GM18507 (cell line): ENCODE measurements around the gene GFPT2.

Experiments
- DNase-seq: peaks from one replicate; pipeline ENCODE4 v3.0.0; 2011; ENCODE audit warnings: low read depth; ENCODE audit not compliant: insufficient read length; ENCODE audit errors: extremely low spot score
- FAIRE-seq: peaks from 2 replicates; lab custom pipeline; 2011; peaks lifted over from hg19 to GRCh38; lab: Jason Lieb, UNC

Gene GFPT2

DNA sequence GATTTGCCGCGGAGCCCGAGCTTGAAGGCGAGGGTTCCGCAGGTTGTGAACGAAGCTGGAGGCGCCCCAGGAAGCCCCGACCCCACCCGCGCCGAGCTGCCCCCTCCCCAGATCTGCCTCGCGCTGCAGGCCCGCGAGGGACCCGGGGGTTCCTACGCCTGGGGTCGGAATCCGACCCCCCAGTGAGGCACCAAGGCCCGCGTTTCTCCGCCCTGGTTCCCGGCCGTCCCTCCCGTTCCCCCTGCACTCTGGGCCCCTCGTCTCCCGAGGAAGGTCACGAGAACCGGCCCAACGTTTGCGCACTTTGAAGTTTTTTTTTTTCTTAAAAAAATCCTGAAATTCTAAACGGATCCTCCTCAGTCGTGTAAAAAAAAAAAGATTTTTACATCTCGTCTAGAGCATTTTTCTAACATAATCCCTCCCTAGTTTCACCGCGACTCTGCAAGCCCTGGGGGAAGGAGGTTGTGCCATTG, 880 bp upstream of the GFPT2 start:
- FAIRE-seq = no peak
- no peak for DNase-seq

DNA sequence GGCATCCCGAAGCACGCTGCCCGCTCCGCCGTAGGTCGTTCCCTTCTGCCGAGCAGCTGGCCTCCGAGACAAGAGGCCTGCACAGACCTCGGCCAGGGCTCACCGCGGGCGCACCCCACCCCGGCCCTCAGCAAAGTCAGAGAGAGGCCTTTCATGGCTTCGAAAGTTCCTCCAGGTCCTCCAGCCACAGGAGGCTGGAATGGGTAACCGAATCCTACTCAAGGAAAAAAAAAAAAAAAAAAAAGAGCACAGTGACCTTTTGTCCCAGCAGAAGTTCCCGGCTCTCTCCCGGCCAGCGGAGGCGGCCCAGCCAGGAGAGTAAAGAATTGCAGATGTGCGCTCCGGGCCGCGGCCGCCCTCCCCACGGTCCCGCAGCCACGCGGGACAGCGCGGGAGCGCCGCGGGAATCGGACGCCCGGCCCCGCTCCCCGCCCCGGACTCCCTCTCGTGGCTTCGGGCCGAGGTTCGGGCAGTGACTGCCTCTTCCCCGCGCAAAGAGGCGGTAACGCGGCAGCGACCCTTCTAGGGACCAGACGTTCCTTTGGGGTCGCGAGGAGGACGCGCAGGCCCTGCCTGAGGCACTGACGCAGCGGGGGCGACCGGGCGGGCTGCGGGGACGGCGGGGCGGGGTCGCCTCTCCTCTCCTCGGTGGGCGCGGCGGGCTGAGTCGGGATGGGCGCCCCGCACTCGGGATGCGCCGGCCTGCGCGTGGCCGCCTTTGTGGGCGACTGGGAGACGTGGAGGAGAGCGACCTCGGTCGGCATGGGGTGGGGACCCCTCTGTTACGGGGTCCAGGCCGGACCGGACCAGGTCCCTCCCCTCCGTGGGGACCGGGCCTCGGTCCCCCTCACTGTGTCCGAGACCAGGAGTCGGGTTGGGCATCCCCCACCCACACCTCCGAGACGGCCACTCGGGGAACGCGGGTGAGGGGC, 754 bp downstream of the GFPT2 start:
- DNase-seq = no peak
- no peak for FAIRE-seq

DNA sequence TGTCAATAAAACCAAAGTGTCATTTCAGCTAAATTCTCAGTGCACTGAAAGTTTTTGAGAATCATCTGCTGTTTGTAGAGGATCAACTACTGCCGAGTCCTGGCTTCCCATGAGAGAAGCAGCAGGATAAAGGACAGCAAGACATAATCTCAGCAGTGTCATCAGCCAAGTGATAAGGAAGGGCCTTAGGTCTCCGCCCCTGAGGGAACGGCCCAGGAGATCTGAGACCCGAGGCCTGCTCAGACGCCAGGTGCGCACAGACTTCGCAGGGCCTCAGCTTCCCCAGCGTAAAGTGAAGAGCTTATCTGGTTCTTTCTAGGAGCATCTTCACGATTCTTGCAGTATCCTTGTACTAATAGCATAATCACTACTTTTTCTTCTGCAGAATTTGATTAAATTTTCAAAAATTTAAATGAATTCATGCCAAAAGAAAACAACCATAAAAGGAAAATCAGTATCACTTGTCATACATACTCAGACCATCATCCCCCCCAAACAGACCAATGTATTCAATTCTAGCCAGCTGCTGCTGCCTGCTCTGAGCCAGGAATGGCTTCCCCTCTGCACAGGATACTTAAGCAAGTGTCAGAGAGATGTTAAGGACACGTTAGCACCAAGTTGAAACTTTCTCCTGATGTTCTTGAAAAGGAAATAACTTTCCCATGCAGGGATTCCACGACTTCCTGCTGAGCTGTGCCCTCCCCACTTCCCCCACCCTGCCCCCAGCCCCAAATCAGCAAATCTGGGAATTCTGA, 2.2 kb downstream of the GFPT2 start:
- no peak for FAIRE-seq
- no peak for DNase-seq

DNA sequence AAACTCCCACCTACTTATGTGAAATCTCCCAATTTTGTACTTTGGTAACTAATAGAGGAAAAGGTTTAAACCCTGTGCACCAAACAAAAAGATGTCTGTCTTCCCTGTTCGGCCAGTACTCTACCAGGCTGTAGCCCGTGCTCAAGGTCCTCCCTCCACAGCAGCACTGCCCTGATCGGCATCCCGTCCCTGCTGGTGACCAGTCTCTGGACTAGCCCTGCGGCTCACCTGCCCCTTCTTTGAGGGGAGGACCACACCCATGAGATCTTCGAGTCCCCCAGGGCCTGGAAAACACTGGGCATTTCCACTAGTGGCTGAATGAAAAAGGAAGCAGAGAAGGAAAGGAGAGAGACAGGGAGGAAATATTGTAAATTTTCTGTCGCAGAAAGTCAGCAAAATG, 2.8 kb downstream of the GFPT2 start:
- DNase-seq = no peak
- no peak for FAIRE-seq

DNA sequence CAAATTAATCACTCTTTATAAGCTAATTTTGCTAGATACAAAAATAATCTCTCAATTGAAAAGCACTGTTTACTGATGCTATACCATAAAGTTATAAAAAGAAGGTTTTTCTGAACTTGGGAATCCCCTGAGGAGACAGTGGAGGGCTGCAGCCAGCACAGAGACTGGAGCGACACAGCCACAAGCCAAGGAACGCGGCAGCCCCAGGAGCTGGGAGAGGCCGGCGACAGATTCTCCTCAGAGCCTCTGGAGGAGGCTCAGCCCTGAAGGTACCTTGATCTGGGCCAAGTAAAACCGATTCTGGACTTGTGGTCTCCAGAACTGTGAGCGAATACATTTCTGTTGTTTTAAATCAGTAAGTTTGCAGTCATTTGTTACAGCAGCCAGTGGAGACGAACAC, 3.7 kb downstream of the GFPT2 start:
- no peak for FAIRE-seq

DNA sequence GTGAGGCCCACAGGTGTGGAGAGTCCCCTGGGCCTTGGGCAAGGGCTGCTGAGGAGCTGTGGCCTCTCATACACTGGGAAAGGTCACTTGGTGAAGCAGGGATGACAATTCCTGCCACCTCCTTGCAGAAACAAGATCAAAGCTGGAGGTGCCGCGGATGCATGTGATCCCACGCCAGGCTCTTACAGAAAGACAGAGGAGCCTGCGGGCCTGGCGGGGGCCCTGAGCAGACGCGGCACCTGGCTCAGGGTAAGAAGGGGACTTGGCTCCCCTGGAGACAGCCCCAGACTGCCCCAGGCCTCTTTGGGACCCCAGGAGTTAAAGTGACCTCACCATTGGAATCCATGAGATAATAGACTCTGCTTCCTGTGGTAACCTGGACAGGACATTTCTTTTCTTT, 4.8 kb downstream of the GFPT2 start:
- no peak for FAIRE-seq
- no peak for DNase-seq

More for the DNA sequence above, 3.7 kb downstream of the GFPT2 start:
- DNase-seq = no peak

DNA sequence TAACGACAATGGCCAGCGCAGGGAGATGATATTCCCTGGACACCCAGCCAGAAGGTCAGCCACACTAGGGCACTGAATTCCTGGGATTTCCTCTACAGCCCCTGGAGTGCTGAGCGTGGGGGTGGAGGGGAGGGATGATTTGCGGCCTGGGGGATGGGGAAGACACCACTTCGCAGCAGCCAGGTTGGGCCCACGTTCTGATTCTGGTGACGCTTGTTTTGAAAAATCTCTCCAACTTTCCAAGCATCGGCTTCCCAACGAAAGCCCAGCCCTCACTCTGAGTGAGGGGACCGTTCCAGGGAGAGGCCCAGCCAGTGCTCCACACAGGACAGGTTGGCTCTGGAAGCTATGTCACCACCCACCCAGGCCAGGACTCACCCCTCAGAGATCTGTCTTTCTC, 5.4 kb downstream of the GFPT2 start:
- DNase-seq (no peak), FAIRE-seq (no peak)

DNA sequence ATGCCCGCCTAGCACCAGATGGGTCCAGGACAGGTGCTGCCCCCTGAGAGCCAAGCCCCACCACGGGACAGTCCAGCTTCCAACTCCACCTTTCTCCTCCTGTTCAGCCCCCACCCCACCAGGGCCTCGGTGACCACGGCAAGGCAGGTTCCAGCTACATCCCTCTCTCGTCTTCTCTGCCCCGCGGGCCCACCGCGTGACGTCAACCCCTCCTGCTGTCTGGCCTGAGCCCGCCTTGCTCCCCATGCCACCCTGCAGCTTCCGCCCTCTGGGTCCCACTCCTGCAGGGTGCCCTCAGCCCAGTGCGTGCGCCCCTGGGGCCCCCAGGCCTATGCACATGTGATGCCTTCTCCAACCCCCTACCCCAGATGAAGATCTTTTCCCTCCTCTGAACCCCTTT, 6.8 kb downstream of the GFPT2 start:
- FAIRE-seq (no peak), DNase-seq (no peak)

DNA sequence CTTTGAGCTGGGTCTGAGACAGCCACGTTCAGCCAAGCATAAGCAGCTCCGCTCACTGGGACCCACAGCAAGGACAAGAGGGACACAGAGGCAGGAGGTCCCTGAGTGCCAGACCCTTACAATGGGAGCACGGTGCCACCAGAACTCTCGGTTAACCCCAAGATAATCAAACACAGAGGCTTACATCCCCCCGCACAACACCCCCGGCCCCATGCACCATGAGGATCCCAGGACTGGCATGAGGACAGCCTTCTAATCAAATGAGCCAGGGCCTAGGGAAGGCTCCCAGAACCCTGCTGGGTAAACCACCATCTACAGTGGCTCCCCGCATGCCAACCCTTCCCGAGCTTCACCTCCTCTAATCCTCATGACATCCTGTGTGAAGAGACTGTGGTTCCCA, 7.4 kb downstream of the GFPT2 start:
- FAIRE-seq = no peak
- no peak for DNase-seq

DNA sequence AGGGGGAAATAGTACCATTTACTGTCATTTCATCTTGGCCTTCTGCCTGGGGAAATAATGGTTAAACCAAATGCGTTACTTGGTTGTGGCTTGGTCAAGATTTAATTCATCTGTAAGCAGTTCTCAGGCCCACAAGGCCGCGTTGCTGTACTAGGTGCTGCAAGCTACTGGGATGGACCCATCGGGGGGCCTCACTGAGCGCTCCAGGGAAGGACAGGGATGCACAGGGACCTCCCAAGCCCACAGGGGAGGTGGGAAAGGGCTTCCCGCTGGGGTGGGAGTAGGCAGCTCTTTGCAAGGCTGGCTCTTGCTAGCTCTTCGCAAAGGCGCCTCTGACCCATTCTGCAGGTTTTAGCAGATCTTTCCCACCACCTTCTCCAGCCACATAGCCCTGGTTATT, 8.0 kb downstream of the GFPT2 start:
- FAIRE-seq = no peak

DNA sequence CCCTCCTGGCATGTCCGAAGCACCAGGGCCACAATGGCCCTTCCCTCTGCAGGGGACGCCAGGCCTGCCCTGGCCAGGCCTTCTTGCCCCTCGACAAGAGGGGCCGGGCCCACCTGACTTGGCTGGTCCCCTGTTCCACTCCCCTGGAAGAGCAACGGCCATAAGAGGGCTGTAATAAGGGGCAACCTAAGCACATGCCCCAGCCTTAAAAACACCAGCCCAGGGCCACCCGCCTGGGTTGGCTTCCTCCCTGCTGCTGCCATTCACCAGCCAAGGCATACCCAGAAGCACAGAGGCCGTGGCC, 8.5 kb downstream of the GFPT2 start:
- FAIRE-seq (no peak), DNase-seq (no peak)

More for the DNA sequence above, 8.0 kb downstream of the GFPT2 start:
- DNase-seq = no peak

DNA sequence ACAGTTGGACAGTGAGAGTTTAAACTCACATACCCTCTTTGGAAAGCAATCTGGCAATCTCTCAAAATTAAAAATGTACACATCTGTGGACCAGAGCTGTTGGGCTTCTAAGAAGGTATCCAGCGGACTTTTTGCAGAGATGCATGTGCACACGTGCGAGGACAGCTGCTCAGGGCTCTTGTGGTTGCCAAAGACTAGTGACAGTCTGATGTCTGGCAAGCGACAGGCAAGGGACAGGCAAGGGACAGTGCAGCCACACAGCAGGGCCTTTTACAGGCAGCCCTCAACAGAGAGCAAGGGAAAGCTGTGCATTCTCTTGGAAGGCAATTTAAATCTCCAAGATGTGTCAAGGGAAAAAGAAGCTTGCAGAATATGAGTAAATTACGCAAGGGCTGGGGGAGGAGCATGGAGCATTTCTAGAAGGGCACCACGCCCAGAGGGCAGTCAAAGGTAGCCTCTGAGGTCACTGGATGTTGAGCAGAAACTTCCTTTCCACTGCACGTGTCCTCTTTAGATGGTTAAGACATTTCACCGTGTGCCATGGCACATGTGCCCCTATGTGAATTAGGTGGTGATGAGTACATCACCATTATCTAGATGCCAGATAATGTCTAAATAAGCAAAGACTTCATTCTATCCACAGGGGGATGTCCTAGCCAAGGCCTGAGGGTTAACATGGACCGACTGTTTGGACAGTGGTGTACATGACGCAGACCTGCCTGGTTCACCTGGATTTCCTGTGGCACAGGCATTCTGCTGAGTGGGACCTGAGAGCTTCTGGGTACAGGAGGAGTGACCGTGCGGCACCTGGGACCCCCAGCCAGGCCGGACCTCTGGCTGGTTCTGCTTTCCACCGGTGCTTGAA, 9.1 kb downstream of the GFPT2 start:
- no peak for FAIRE-seq
- DNase-seq = no peak

DNA sequence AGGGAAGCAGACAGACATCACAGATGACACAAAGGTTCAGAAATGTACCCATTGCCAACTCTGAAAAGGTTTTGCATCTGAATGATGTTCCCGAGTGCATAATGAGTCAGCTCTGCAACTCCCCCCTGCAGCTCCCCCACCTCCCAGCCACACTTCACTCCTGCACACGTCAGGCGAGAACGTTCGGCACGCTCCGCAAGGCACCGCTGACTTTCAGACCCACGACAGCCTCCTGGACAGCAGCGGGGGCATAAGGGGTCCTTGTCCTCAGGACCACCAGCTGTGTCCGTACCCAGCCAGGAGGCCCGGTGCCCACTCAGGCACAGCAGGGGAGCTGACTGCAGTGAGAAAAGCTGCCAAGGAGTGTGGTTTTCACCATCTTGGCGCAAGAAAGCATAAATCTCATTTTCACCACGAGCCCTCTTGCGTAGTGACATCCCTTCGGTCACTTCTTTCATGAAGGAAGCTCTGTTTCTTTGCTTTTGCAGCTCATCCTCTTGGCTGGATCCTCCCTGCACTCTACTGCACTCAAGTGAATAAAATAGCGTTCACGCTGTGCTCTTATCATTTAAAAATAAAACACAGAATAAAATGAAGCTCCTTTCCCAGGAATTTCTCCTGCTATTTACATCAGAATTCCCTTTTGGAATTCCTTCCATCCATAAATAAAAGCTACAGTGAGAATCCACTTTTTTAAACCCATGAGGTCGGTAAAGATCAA, 9.9 kb downstream of the GFPT2 start:
- no peak for FAIRE-seq

DNA sequence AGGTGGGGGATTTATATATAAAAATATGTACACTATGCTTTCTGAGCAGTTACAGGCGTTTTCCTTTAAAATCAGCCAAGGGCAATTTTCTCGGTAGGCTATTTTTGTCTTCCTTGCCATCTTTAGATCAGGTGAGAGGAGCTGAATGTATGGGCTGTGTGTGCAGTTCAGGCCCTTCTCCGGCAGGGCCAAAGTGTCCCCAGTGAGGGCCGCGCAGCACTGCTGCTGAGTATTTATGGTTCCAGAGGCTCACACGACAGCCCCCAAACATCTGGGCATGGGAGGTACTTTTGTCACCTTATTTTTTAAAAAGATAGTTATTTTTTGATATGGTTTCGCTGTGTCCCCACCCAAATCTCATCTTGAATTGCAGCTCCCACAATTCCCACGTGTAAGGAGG, 11.5 kb downstream of the GFPT2 start:
- FAIRE-seq (no peak), DNase-seq (no peak)

More for the DNA sequence above, 9.9 kb downstream of the GFPT2 start:
- no peak for DNase-seq

DNA sequence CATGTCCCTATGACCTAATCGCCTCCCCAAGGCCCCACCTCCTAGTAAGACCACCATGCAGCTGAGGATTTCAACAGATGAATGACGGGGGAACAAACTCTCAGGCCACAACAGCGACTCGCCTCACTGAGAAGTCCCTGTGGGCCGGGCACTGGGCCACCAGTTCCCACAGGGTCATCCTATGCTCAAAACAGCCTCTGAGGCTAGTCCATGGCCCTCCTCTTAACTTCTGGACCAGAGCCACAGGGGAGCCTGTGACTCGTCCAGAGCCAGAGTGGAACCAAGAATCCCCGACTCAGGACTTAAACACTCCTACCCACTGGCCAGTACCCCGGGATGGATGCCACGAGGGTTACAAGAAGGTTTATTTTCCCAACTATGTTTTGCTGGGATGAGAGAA, 12.3 kb downstream of the GFPT2 start:
- FAIRE-seq (no peak), DNase-seq (no peak)

DNA sequence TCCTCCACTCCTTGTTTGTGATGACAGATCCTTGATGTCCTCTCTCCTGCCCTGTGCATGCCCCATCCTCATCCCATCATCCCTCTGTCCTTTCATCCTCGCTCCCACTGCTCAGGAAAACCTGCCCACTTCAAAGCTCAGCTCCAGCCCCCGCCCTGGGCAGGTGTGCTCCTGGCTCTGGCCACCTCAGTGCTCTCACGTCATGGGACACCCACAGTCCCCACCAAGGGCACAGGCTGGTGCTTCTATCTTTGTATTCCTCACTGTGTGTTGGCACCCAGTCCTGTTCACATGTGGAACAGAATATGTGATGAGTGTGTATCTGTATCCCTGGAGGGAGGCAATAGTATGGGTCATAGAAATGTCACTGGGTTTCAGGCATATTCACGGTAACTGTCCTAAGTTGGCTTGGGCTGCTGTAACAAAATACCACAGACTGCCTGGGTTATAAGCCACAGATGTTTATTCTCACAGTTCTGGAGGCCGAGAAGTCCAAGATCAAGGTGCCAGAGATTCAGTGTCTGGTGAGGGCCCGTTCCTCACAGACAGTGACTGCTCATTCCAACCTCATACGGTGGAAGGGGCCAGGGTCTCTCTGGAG, 13.5 kb downstream of the GFPT2 start:
- DNase-seq (no peak), FAIRE-seq (no peak)

DNA sequence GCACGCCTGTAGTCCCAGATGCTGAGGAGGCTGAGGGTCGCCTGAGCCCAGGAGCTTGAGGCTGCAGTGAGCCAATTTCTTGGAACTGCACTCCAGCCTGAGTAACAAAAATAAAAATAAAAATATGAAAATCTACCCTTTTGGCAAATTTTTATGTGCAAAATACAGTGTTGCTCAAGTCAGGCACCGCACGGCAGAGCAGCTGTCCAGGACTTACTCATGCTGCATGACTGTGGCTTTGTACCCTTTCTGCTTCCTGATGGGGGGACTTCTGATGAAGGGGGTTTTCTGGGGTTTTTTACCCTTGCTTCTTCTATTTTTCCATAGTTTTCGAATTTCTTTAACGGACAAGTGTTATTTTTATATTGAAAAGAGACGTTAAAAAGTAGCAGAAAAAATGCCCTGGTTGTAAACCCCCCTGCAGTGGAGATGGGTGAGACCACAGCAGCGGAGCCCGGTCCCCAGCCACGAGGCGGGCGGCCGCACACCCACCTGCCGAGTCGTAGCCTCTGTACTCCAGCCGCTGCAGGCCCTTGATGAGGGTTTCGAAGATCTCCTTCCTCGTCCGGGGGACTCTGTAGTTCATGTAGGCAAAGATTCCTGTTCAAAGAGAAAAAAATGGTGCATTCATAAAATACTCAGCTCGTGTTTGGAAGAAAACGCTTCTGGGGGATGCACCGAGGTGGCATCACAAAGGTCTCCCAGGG, 15.0 kb downstream of the GFPT2 start:
- DNase-seq (no peak), FAIRE-seq (no peak)

DNA sequence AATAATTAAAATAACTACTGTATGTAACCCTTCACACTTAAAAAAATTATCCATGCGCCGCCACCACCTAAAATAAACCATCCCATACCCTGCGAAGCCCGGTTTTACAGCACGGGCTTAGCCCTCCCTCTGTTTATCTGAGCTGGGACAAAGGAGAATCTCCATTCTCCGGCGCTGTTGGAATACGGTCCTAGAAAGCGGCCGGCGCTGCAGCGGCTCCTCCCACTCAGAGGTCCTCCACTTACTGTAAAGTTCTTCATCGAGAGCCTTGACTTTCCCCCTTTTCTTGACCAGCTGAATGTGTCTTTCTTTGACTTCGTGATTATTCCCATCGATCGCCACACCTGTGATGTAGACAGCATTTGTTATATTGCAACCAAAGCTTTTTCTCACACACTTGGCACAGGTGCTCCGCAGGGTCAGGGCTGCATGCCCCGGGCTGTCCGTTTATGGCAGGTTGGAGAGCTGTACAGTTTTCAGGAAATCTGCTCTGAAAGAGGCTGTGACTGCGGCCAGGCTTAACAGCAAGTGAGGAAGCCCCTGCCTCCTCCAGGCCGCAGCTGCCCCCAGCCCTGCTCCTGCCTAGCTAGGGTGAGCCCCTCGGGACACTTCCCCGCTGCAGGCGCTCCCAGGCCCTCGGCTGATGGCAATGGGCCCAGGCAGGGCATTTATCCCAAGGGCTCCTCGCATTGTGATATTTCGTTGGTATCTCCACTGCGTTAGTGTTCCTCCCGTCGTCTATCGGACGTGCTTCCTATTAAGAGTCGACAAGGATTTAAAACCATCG, 16.7 kb downstream of the GFPT2 start:
- no peak for FAIRE-seq

More for the DNA sequence above, 16.7 kb downstream of the GFPT2 start:
- no peak for DNase-seq
